ENCODE data around the gene DIPK1B. TPM values are rescaled to one million over a fixed set of nuclear protein-coding genes. Genes with fewer than 3 reads are reported as not detected.
A peak's percentile ranks its signal among the peaks of the same experiment; 100 is the strongest.

The DIPK1B gene
- total and polyA plus RNA-seq, 10 of the 15 experiments (the other 5 are each of a cell fraction or from before 2014, with no cell fraction given), result 0.08 to 0.28 (median 0.13) TPM; not detected in 3

DNA sequence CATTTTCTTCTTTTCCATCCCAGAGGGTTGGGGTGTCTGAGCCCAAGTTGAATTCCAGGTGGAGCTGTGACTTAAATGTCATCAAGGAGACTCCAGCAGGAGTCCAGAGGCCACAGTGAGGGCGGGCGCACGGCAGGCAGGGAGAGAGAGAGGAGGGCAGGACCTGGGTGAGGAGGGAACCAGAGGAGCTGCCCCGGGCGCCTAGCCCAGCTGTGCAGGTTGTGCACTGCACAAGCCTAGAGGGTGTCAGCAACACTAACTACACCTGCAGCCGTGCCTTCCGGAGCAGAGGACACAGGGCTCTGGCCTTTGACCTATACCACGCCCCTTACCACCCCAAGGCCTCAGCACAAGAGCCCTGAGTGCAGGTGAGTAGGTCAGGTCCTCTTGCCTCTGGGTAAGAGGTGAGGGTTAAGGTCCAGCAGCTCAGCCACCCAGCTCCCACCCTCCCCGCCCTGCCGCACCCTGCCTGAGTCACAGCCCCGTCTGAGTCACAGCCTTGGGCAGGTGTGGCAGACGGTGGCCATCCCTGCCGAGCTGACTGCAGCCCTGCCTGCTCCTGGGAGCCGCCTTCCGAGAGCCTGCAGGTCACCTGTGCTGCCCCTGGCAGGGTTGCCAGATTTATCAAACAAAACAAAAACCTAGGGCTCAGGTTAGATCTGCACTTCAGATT, 18.7 kb upstream of the DIPK1B start:
- no peak for TF ChIP-seq RFX5 (IDR thresholded peaks at IDR 0.05; ENCODE audit: low read depth, low read length)
- TF ChIP-seq NR2F1 (conservative IDR thresholded peaks at IDR 0.05), result peak; percentile 41
- ChIA-PET SMC1A (ENCODE audit: uncharacterized antibody, unreplicated experiment) (no interaction called here), CTCF (interaction anchor here (1.0 kb wide), 1 partner anchor 206 kb away, joined by 3 read pairs; no protein-coding TSS in a partner anchor), POLR2A (interaction anchor here (0.9 kb wide), 1 partner anchor 35 kb away, joined by 3 read pairs; no protein-coding TSS in a partner anchor), RAD21 (ENCODE audit: unreplicated experiment) (no interaction called here)
- Histone ChIP-seq H3K27ac (ENCODE audit: control insufficient read depth, insufficient read depth) (no peak overlapping the region), H3K27me3 (replicated peaks in 1 of 2; ENCODE audit: control insufficient read depth in 2 of 2, insufficient read depth in 2 of 2, low read length in 1 of 2) (no peaks in the 10 kb centered on the region), H2AFZ (ENCODE audit: control insufficient read depth, low read depth, low read length) (no peak overlapping the region), H3K9ac (ENCODE audit: control insufficient read depth, insufficient read depth, low read length) (no peak overlapping the region), H3K4me2 (ENCODE audit: control insufficient read depth, insufficient read depth) (no peak overlapping the region), H3K4me3 (no peak overlapping the region), H4K20me1 (ENCODE audit: control insufficient read depth, insufficient read depth) (no peaks in the 10 kb centered on the region), H3K79me2 (ENCODE audit: control insufficient read depth, insufficient read depth, low read length) (no peaks in the 10 kb centered on the region), H3K4me1 (ENCODE audit: control insufficient read depth, insufficient read depth, low read length) (peaks cover 4% of the 10 kb centered on the region), H3K36me3 (ENCODE audit: control insufficient read depth in 2 of 2, insufficient read depth in 2 of 2, low read length in 1 of 2) (no peaks in the 10 kb centered on the region), H3K9me3 (replicated peaks; ENCODE audit: control insufficient read depth, insufficient read depth, low read length) (no peaks in the 10 kb centered on the region)
- no peak for DNase-seq (ENCODE audit: low read depth, low spot score)
- BruUV-seq (replicated peaks), result no TSS peak
- intact Hi-C loops (cut with micrococcal nuclease; ENCODE audit: unreplicated experiment), result no loop called here
- in situ Hi-C loops (cut with MboI), result no loop called here
- FAIRE-seq, result no peak
- ATAC-seq, result peak; percentile 40
- WGBS (ENCODE audit: insufficient coverage, insufficient replicate concordance, low lambda C conversion rate, missing lambda C conversion rate), result 34% methylated on average over 14 of the region's 15 CpGs

GRCh38 chr9:136694163-136694871, 18.1 kb upstream of the DIPK1B start:
- H3K4me2 ChIP-seq (ENCODE audit: control insufficient read depth, insufficient read depth), result no peak overlapping the region
- no peak for DNase-seq (ENCODE audit: low read depth, low spot score)
- BruUV-seq (replicated peaks), result no TSS peak

More at GRCh38 chr9:136694163-136694871, 18.1 kb upstream of the DIPK1B start:
- no peak overlapping the region for H3K9ac ChIP-seq (ENCODE audit: control insufficient read depth, insufficient read depth, low read length)
- FAIRE-seq (no peak), ATAC-seq (peak; percentile 81)
- ChIA-PET SMC1A (ENCODE audit: uncharacterized antibody, unreplicated experiment) (no interaction called here), RAD21 (ENCODE audit: unreplicated experiment) (no interaction called here), CTCF (interaction anchor here (1.0 to 1.9 kb wide), 3 partner anchors 23 to 207 kb away, joined by 3 to 4 read pairs (median 4); no protein-coding TSS in a partner anchor), POLR2A (interaction anchor here (0.9 kb wide), 1 partner anchor 34 kb away, joined by 3 read pairs; no protein-coding TSS in a partner anchor)
- H3K79me2 ChIP-seq (ENCODE audit: control insufficient read depth, insufficient read depth, low read length), result no peaks in the 10 kb centered on the region
- no peaks in the 10 kb centered on the region for H3K27me3 ChIP-seq (replicated peaks in 1 of 2; ENCODE audit: control insufficient read depth in 2 of 2, insufficient read depth in 2 of 2, low read length in 1 of 2)
- intact Hi-C loops (cut with micrococcal nuclease; ENCODE audit: unreplicated experiment), result no loop called here
- no peak overlapping the region for H2AFZ ChIP-seq (ENCODE audit: control insufficient read depth, low read depth, low read length)
- peaks cover 4% of the 10 kb centered on the region for H3K4me1 ChIP-seq (ENCODE audit: control insufficient read depth, insufficient read depth, low read length)
- in situ Hi-C loops (cut with MboI), result no loop called here
- no peaks in the 10 kb centered on the region for H4K20me1 ChIP-seq (ENCODE audit: control insufficient read depth, insufficient read depth)
- H3K9me3 ChIP-seq (replicated peaks; ENCODE audit: control insufficient read depth, insufficient read depth, low read length), result no peaks in the 10 kb centered on the region
- no peak overlapping the region for H3K27ac ChIP-seq (ENCODE audit: control insufficient read depth, insufficient read depth)
- no peak overlapping the region for H3K4me3 ChIP-seq
- TF ChIP-seq, protein P1, sequence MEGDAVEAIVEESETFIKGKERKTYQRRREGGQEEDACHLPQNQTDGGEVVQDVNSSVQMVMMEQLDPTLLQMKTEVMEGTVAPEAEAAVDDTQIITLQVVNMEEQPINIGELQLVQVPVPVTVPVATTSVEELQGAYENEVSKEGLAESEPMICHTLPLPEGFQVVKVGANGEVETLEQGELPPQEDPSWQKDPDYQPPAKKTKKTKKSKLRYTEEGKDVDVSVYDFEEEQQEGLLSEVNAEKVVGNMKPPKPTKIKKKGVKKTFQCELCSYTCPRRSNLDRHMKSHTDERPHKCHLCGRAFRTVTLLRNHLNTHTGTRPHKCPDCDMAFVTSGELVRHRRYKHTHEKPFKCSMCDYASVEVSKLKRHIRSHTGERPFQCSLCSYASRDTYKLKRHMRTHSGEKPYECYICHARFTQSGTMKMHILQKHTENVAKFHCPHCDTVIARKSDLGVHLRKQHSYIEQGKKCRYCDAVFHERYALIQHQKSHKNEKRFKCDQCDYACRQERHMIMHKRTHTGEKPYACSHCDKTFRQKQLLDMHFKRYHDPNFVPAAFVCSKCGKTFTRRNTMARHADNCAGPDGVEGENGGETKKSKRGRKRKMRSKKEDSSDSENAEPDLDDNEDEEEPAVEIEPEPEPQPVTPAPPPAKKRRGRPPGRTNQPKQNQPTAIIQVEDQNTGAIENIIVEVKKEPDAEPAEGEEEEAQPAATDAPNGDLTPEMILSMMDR (IDR thresholded peaks at IDR 0.05 in 2 of 3, conservative IDR thresholded peaks at IDR 0.05 in 1 of 3; ENCODE audit: control insufficient read depth in 2 of 3, extremely low read depth in 1 of 3, insufficient read depth in 1 of 3, low read depth in 3 of 3, low read length in 3 of 3), result peak; percentile 56 to 66 (median 58); a peak in 5 of 6 replicates
- TF ChIP-seq SMC3 (IDR thresholded peaks at IDR 0.05; ENCODE audit: borderline replicate concordance, low read length), result peak; percentile 39; the same call in 1 of the 2 replicates
- TF ChIP-seq IKZF1 (conservative IDR thresholded peaks at IDR 0.05), result no peak
- no peak for TF ChIP-seq ZNF274 (IDR thresholded peaks at IDR 0.05; ENCODE audit: insufficient read depth, insufficient read length)
- peak; percentile 69 for TF ChIP-seq RAD21 (IDR thresholded peaks at IDR 0.05; ENCODE audit: insufficient read depth, low read depth, low read length)
- TF ChIP-seq SREBF1 (IDR thresholded peaks at IDR 0.05; ENCODE audit: low read length), result no peak
- no peak for TF ChIP-seq TCF7 (IDR thresholded peaks at IDR 0.05; ENCODE audit: borderline replicate concordance)
- H3K36me3 ChIP-seq (ENCODE audit: control insufficient read depth in 2 of 2, insufficient read depth in 2 of 2, low read length in 1 of 2), result no peaks in the 10 kb centered on the region
- 39% methylated on average over 27 of the region's 32 CpGs for WGBS (ENCODE audit: insufficient coverage, insufficient replicate concordance, low lambda C conversion rate, missing lambda C conversion rate)

Data from GM12878 (cell line).